Pulmonary artery endothelial cell (primary cell): Measurements from ENCODE around the gene RERE. TPM values are rescaled to one million over a fixed set of nuclear protein-coding genes. Genes with fewer than 3 reads are reported as not detected.
A peak's percentile ranks its signal among the peaks of the same experiment; 100 is the strongest.
"Not testable (repeated sequence)": the region's sequence is repeated elsewhere in the genome, so short reads cannot be mapped to it uniquely, and the experiment has no call there.

Experiments used
- DNase-seq: peaks from one replicate; pipeline ENCODE4 v3.0.0-alpha.2; 2011; ENCODE audit warnings: low read depth, low spot score
- total RNA-seq: library from RNA; depleted of rRNA; stranded (reverse); fragments of >200 nt; gene quantifications from 2 replicates; pipeline ENCODE4 v1.2.3, GENCODE V29; 2014

RERE gene
- total RNA-seq, 1 donor from 2014 or later = 60.7 TPM

GRCh38 chr1:8718850-8719361 is 98.5 kb downstream of the RERE start:
- DNase-seq = no peak

- DNase-seq = no peak
Measured at GRCh38 chr1:8717148-8717547, 100.3 kb downstream of the RERE start.

- no peak for DNase-seq
Measured at GRCh38 chr1:8716238-8716637, 101.2 kb downstream of the RERE start.

GRCh38 chr1:8714173-8714572 is 103.3 kb downstream of the RERE start:
- no peak for DNase-seq

GRCh38 chr1:8712413-8713231 is 104.8 kb downstream of the RERE start:
- DNase-seq = peak; percentile 87

GRCh38 chr1:8711873-8712412 is 105.5 kb downstream of the RERE start:
- no peak for DNase-seq

- no peak for DNase-seq
Measured at GRCh38 chr1:8711151-8711550, 106.3 kb downstream of the RERE start.

GRCh38 chr1:8708259-8708658 is 109.2 kb downstream of the RERE start:
- no peak for DNase-seq

- DNase-seq = no peak
Measured at GRCh38 chr1:8706995-8707396, 110.4 kb downstream of the RERE start.

- no peak for DNase-seq
Measured at GRCh38 chr1:8706291-8706690, 111.1 kb downstream of the RERE start.

- no peak for DNase-seq
Measured at GRCh38 chr1:8704866-8705506, 112.5 kb downstream of the RERE start.

- DNase-seq = peak; percentile 74
Measured at GRCh38 chr1:8702850-8703810, 114.3 kb downstream of the RERE start.

GRCh38 chr1:8702472-8702849 is 115.0 kb downstream of the RERE start:
- DNase-seq = no peak

- DNase-seq = no peak
Measured at GRCh38 chr1:8701794-8702471, 115.5 kb downstream of the RERE start.

- no peak for DNase-seq
Measured at GRCh38 chr1:8699679-8700078, 117.8 kb downstream of the RERE start.

GRCh38 chr1:8698937-8699447 is 118.4 kb downstream of the RERE start:
- DNase-seq = no peak

GRCh38 chr1:8698012-8698630 is 119.3 kb downstream of the RERE start:
- no peak for DNase-seq

GRCh38 chr1:8695442-8695841 is 122.0 kb downstream of the RERE start:
- DNase-seq = not testable (repeated sequence)

- DNase-seq = no peak
Measured at GRCh38 chr1:8693107-8693506, 124.3 kb downstream of the RERE start.

- no peak for DNase-seq
Measured at GRCh38 chr1:8691662-8692061, 125.8 kb downstream of the RERE start.
